BE2C (cell line): ENCODE data around the gene NIPAL3. TPM values are rescaled to one million over a fixed set of nuclear protein-coding genes. Genes with fewer than 3 reads are reported as not detected.

Experiments used
- DNase-seq: peaks from one replicate; pipeline ENCODE4 v3.0.0-alpha.2; 2020
- H3K27me3 ChIP-seq: fragments of 250-450 bp; sonication (Bioruptor Pico); 2 replicates; pipeline ENCODE4 v1.5.1; 2020; ENCODE audit warnings: mild to moderate bottlenecking
- H3K36me3 ChIP-seq: fragments of 250-450 bp; sonication (Bioruptor Pico); 2 replicates; pipeline ENCODE4 v1.5.1; 2020; ENCODE audit warnings: mild to moderate bottlenecking
- H3K4me1 ChIP-seq: fragments of 250-450 bp; sonication (Bioruptor Pico); 2 replicates; pipeline ENCODE4 v1.5.1; 2020
- H3K4me3 ChIP-seq: 2 replicates; pipeline ENCODE4 v1.5.1; 2011; ENCODE audit warnings: low read depth, low read length
- H3K9me3 ChIP-seq: fragments of 250-450 bp; sonication (Bioruptor Pico); 2 replicates; pipeline ENCODE4 v1.5.1; 2020
- CTCF ChIP-seq: IDR thresholded peaks from 2 replicates; pipeline ENCODE4 v1.5.1; 2012; ENCODE audit warnings: mild to moderate bottlenecking, low read depth, low read length
- polyA plus RNA-seq: library from polyadenylated mRNA; unstranded; fragments of >200 nt; gene quantifications from one replicate; pipeline ENCODE4 v1.2.1, GENCODE V29; 2012; ENCODE audit warnings: low read depth, missing spikeins; ENCODE audit not compliant: insufficient read length, insufficient read depth

Gene NIPAL3
- 2.8 TPM for polyA plus RNA-seq

GRCh38 chr1:24415334-24415909, at the start of gene NIPAL3:
Gene NIPAL3 (plus strand): TSS chr1:24415802. CDS start chr1:24419548, 3,746 bp downstream.
- no peaks in the 10 kb centered on the region for H3K9me3 ChIP-seq
- no peaks in the 10 kb centered on the region for H3K4me1 ChIP-seq
- DNase-seq = peak; percentile 94
- no peaks in the 10 kb centered on the region for H3K27me3 ChIP-seq
- peak; percentile 55 for TF ChIP-seq CTCF
- H3K4me3 ChIP-seq = peak within 1 kb of the TSS; percentile 84
- H3K36me3 ChIP-seq = no peaks in the 10 kb centered on the region

- TF ChIP-seq CTCF = no peak
- no peaks in the 10 kb centered on the region for H3K27me3 ChIP-seq
- no peaks in the 10 kb centered on the region; the same call in 1 of the 2 replicates for H3K4me1 ChIP-seq
- H3K36me3 ChIP-seq = no peaks in the 10 kb centered on the region
- no peak for DNase-seq
- no peaks in the 10 kb centered on the region for H3K9me3 ChIP-seq
- no peak overlapping the region for H3K4me3 ChIP-seq
These were observed 48.9 kb upstream of the NIPAL3 start for GRCh38 chr1:24366707-24367106.

GRCh38 chr1:24369199-24369598, 46.4 kb upstream of the NIPAL3 start:
- H3K4me1 ChIP-seq = no peaks in the 10 kb centered on the region; the same call in 1 of the 2 replicates
- H3K27me3 ChIP-seq = no peaks in the 10 kb centered on the region
- H3K4me3 ChIP-seq = no peak overlapping the region
- no peak for TF ChIP-seq CTCF
- DNase-seq = no peak
- H3K9me3 ChIP-seq = no peaks in the 10 kb centered on the region
- H3K36me3 ChIP-seq = no peaks in the 10 kb centered on the region

- no peaks in the 10 kb centered on the region for H3K4me1 ChIP-seq
- H3K36me3 ChIP-seq = no peaks in the 10 kb centered on the region
- TF ChIP-seq CTCF = no peak
- DNase-seq = no peak
- H3K4me3 ChIP-seq = no peak overlapping the region
- no peaks in the 10 kb centered on the region for H3K27me3 ChIP-seq
- no peaks in the 10 kb centered on the region for H3K9me3 ChIP-seq
These were observed 45.8 kb upstream of the NIPAL3 start for GRCh38 chr1:24369801-24370200.

- Histone ChIP-seq H3K9me3 (no peaks in the 10 kb centered on the region), H3K36me3 (no peaks in the 10 kb centered on the region), H3K27me3 (no peaks in the 10 kb centered on the region), H3K4me1 (no peaks in the 10 kb centered on the region), H3K4me3 (no peak overlapping the region)
- DNase-seq = no peak
- TF ChIP-seq CTCF = no peak
These were observed 42.6 kb upstream of the NIPAL3 start for GRCh38 chr1:24373044-24373443.

GRCh38 chr1:24373710-24374109, 41.9 kb upstream of the NIPAL3 start:
- Histone ChIP-seq H3K4me3 (no peak overlapping the region), H3K4me1 (no peaks in the 10 kb centered on the region), H3K36me3 (no peaks in the 10 kb centered on the region), H3K9me3 (no peaks in the 10 kb centered on the region), H3K27me3 (no peaks in the 10 kb centered on the region)
- no peak for TF ChIP-seq CTCF
- DNase-seq = no peak
